ENCODE measurements around the gene FEV.
"Not testable (repeated sequence)": the region's sequence is repeated elsewhere in the genome, so short reads cannot be mapped to it uniquely, and the experiment has no call there.

The FEV gene

DNA sequence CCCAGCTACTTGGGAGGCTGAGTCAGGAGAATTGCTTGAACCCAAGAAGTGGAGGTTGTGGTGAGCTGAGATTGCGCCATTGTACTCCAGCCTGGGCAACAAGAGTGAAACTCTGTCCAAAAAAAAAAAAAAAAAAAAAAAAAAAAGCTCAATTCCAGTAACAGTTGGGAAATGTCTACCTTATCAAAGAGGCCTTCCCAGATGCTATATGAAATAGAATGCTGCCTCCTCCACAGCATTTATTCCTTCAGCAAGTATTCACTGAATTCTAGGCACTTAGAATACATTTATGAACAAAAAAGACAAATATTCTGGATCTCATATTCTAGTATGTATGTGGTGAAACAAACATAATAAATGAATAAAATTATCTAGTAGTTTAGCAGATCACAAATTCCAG, 38.4 kb downstream of the FEV start:
- DNase-seq (ENCODE audit: low spot score) (no peak), FAIRE-seq (no peak)

DNA sequence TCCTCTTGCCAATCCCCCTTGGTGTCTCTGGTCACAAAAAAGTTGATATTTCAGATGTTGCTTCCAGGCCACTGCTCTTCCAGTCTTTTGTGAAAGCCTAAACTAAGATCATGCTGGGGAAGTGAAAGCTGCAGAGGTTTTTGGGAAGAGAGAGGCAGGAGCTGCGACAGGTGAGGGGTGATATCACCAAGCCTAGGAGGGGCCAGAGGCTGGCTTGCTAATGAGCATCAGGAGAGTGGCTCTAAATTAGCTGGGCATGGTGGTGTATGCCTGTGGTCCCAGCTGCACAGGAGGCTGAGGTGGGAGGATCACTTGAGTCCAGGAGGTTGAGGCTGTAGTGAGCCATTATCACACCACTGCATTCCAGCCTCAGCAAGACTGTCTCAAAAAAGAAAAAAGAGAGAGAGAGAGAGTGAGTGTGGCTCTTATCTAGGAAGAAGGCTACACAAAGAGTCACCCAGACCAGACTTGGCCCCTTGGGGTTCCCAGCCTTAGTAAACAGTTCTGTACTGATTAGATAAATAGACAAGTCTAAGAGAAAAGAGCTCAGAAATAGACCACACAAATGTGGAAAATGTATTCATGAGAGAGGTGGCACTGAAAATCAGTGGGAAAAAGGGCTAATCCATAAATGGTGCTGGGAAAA, 40.1 kb downstream of the FEV start:
- no peak for DNase-seq (ENCODE audit: low spot score)
- no peak for FAIRE-seq

DNA sequence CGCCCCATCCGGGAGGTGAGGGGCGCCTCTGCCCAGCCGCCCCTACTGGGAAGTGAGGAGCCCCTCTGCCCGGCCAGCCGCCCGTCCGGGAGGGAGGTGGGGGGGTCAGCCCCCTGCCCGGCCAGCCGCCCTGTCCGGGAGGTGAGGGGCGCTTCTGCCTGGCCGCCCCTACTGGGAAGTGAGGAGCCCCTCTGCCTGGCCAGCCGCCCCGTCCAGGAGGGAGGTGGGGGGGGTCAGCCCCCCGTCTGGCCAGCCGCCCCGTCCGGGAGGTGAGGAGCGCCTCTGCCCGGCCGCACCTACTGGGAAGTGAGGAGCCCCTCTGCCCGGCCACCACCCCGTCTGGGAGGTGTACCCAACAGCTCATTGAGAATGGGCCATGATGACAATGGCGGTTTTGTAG, 53.2 kb downstream of the FEV start:
- not testable (repeated sequence) for FAIRE-seq; DNase-seq (ENCODE audit: low spot score)
